SK-N-SH (cell line): ENCODE measurements around the gene CSRNP2. TPM values are rescaled to one million over a fixed set of nuclear protein-coding genes. Genes with fewer than 3 reads are reported as not detected.

Experiments
- CTCF ChIA-PET: fragments of 300-600, 350-600 bp; formaldehyde crosslinking; extraction: SDS; loops from one replicate; lab custom pipeline; 2021; lab: Yijun Ruan, JAX
- POLR2A ChIA-PET: fragments of 350-600 bp; sonication (Branson Sonifier 250); formaldehyde crosslinking; extraction: SDS; loops from one replicate; lab custom pipeline; 2020; ENCODE audit warnings: antibody characterized with exemption, inconsistent platforms; lab: Yijun Ruan, JAX
- DNase-seq: peaks from one replicate; pipeline ENCODE4 v3.0.0; 2012
- H2AFZ ChIP-seq: fragments of 200-600 bp; sonication (generic); 2 replicates; pipeline ENCODE4 v1.8.1; 2016; ENCODE audit warnings: antibody characterized with exemption, mild to moderate bottlenecking, low read depth
- H3F3A ChIP-seq: fragments of 200-600 bp; sonication (generic); replicated peaks from 2 replicates; pipeline ENCODE3; 2016; ENCODE audit warnings: antibody characterized with exemption, mild to moderate bottlenecking; ENCODE audit not compliant: insufficient read depth
- H3K27ac ChIP-seq, 2 experiments: fragments of 200-500 bp in 1 of 2; fragments of 200-600 bp in 1 of 2; sonication (Bioruptor generic) in 1 of 2; sonication (generic), shearing (Covaris generic) in 1 of 2; 2 replicates each; pipeline versions ENCODE4 v1.5.1 to v1.6.1; 2014 to 2016; ENCODE audit warnings: low read depth in 2 of 2, inconsistent platforms in 1 of 2, low read length in 1 of 2, mild to moderate bottlenecking in 1 of 2, mixed read lengths in 1 of 2
- H3K27me3 ChIP-seq: fragments of 200-600 bp; sonication (generic), shearing (Covaris generic); 2 replicates; pipeline ENCODE4 v1.6.1; 2016; ENCODE audit warnings: mixed run types; ENCODE audit not compliant: insufficient read depth
- H3K36me3 ChIP-seq, 2 experiments: fragments of 200-500 bp in 1 of 2; fragments of 200-600 bp in 1 of 2; sonication (Bioruptor generic) in 1 of 2; sonication (generic) in 1 of 2; replicated peaks in 1 of 2; 2 replicates each; pipeline versions ENCODE3 to v1.5.1; 2014 to 2016; ENCODE audit warnings: low read length in 1 of 2, mild to moderate bottlenecking in 1 of 2; ENCODE audit not compliant: insufficient read depth in 2 of 2, control insufficient read depth in 1 of 2
- H3K4me1 ChIP-seq, 2 experiments: fragments of 200-500 bp in 1 of 2; fragments of 200-600 bp in 1 of 2; sonication (Bioruptor generic) in 1 of 2; sonication (generic), shearing (Covaris generic) in 1 of 2; 2 replicates each; pipeline versions ENCODE4 v1.5.1 to v1.6.1; 2014 to 2016; ENCODE audit warnings: low read depth in 1 of 2, low read length in 1 of 2, mixed run types in 1 of 2; ENCODE audit not compliant: insufficient read depth in 2 of 2, control insufficient read depth in 1 of 2
- H3K4me2 ChIP-seq: fragments of 200-600 bp; sonication (generic), shearing (Covaris generic); 2 replicates; pipeline ENCODE4 v1.6.1; 2017; ENCODE audit warnings: mixed run types
- H3K4me3 ChIP-seq, 2 experiments: fragments of 200-500 bp in 1 of 2; fragments of 200-600 bp in 1 of 2; sonication (Bioruptor generic) in 1 of 2; sonication (generic), shearing (Covaris generic) in 1 of 2; 2 replicates each; pipeline versions ENCODE4 v1.5.1 to v1.8.1; 2014 to 2016; ENCODE audit warnings: low read depth in 2 of 2, inconsistent platforms in 1 of 2, low read length in 1 of 2, mild to moderate bottlenecking in 1 of 2, mixed read lengths in 1 of 2, moderate library complexity in 1 of 2
- H3K79me2 ChIP-seq: fragments of 200-600 bp; sonication (generic); 2 replicates; pipeline ENCODE4 v1.8.1; 2017; ENCODE audit warnings: mild to moderate bottlenecking; ENCODE audit not compliant: insufficient read depth
- H3K9ac ChIP-seq: fragments of 200-600 bp; sonication (generic); 2 replicates; pipeline ENCODE4 v1.6.1; 2017; ENCODE audit warnings: mixed run types
- H3K9me2 ChIP-seq: fragments of 200-600 bp; sonication (generic); 2 replicates; pipeline ENCODE4 v1.6.1; 2017; ENCODE audit warnings: mixed run types
- H3K9me3 ChIP-seq: fragments of 200-600 bp; sonication (generic); 2 replicates; pipeline ENCODE4 v1.6.1; 2017; ENCODE audit warnings: mixed run types, mild to moderate bottlenecking, moderate library complexity
- H4K20me1 ChIP-seq: fragments of 200-600 bp; sonication (generic); 2 replicates; pipeline ENCODE4 v1.6.1; 2017; ENCODE audit warnings: mild to moderate bottlenecking, mixed run types; ENCODE audit not compliant: insufficient read depth
- CHD2 ChIP-seq: fragments of 150-350 bp; IDR thresholded peaks from 2 replicates; pipeline ENCODE4 v1.6.1; 2018; ENCODE audit warnings: low read length; ENCODE audit not compliant: partially characterized antibody
- EP300 ChIP-seq, 2 experiments: IDR thresholded peaks; 2 replicates each; pipeline versions ENCODE4 v1.4.0 to v1.6.1; 2012; ENCODE audit warnings: borderline replicate concordance in 1 of 2, low read depth in 1 of 2, low read length in 1 of 2
- EZH2phosphoT487 ChIP-seq: fragments of 200-600 bp; sonication (generic); IDR thresholded peaks from 2 replicates; pipeline ENCODE4 v1.6.1; 2017; ENCODE audit warnings: low read depth, mixed run types, mild to moderate bottlenecking, antibody characterized with exemption, moderate library complexity, borderline replicate concordance
- FOSL2 ChIP-seq: IDR thresholded peaks from 2 replicates; pipeline ENCODE4 v1.4.0; 2012; ENCODE audit warnings: low read depth, mild to moderate bottlenecking, moderate library complexity, borderline replicate concordance
- FOXM1 ChIP-seq: IDR thresholded peaks from 2 replicates; pipeline ENCODE4 v1.4.0; 2012; ENCODE audit warnings: low read depth, mild to moderate bottlenecking
- MXI1 ChIP-seq: IDR thresholded peaks from 2 replicates; pipeline ENCODE4 v1.6.1; 2012; ENCODE audit warnings: mild to moderate bottlenecking, low read depth, low read length, improper control_type of control experiment
- NFIC ChIP-seq: IDR thresholded peaks from 2 replicates; pipeline ENCODE4 v1.4.0; 2012; ENCODE audit warnings: borderline replicate concordance
- NRF1 ChIP-seq: IDR thresholded peaks from 2 replicates; pipeline ENCODE4 v1.6.1; 2012; ENCODE audit warnings: low read depth, mild to moderate bottlenecking, low read length
- PBX3 ChIP-seq: IDR thresholded peaks from 2 replicates; pipeline ENCODE4; 2012
- RAD21 ChIP-seq: IDR thresholded peaks from 2 replicates; pipeline ENCODE4 v1.6.1; 2012; ENCODE audit warnings: mild to moderate bottlenecking, low read length
- RCOR1 ChIP-seq: fragments of 150-350 bp; IDR thresholded peaks from 2 replicates; pipeline ENCODE4 v1.6.1; 2017; ENCODE audit warnings: antibody characterized with exemption, low read length
- REST ChIP-seq: IDR thresholded peaks from 2 replicates; pipeline ENCODE4 v1.6.1; 2012; ENCODE audit warnings: mild to moderate bottlenecking, low read depth, low read length, moderate library complexity
- RFX5 ChIP-seq: IDR thresholded peaks from 2 replicates; pipeline ENCODE4 v1.6.1; 2012; ENCODE audit warnings: mild to moderate bottlenecking, improper control_type of control experiment, low read length
- RXRA ChIP-seq: IDR thresholded peaks from 2 replicates; pipeline ENCODE4 v1.4.0; 2012; ENCODE audit warnings: low read depth, mild to moderate bottlenecking, borderline replicate concordance
- SMC3 ChIP-seq: IDR thresholded peaks from 2 replicates; pipeline ENCODE4 v1.6.1; 2012; ENCODE audit warnings: low read depth, low read length, improper control_type of control experiment
- TEAD4 ChIP-seq: IDR thresholded peaks from 2 replicates; pipeline ENCODE4 v1.4.0; 2012; ENCODE audit warnings: mild to moderate bottlenecking, borderline replicate concordance; ENCODE audit not compliant: insufficient read depth
- USF2 ChIP-seq: fragments of 150-350 bp; IDR thresholded peaks from 2 replicates; pipeline ENCODE4 v1.6.1; 2017; ENCODE audit warnings: antibody characterized with exemption, low read length, low read depth, borderline replicate concordance
- YY1 ChIP-seq: IDR thresholded peaks from 2 replicates; pipeline ENCODE4 v1.4.0; 2012; ENCODE audit warnings: low read depth, mild to moderate bottlenecking
- WGBS: methylation state at CpG from one replicate; pipeline ENCODE4 v1.1.6; 2017; ENCODE audit warnings: low lambda C conversion rate; 5-methylcytosine and 5-hydroxymethylcytosine counted together
- polyA plus RNA-seq, 3 experiments: library from polyadenylated mRNA; depleted of rRNA; stranded (reverse); fragments of >200 nt; gene quantifications; 2 replicates each; pipeline ENCODE4 v1.2.3, GENCODE V29; 2012
- TF ChIP-seq, protein P1 (sequence below): IDR thresholded peaks from 2 replicates; pipeline ENCODE4 v1.4.0; 2012; ENCODE audit warnings: low read depth
- TF ChIP-seq, protein P2 (sequence below): fragments of 150-350 bp; IDR thresholded peaks from 2 replicates; pipeline ENCODE4 v1.6.1; 2016; ENCODE audit warnings: mild to moderate bottlenecking, low read depth, low read length

The CSRNP2 gene
- polyA plus RNA-seq, 1 of the 3 experiments (the other 2 are of a cell fraction), result 18.7 TPM

DNA sequence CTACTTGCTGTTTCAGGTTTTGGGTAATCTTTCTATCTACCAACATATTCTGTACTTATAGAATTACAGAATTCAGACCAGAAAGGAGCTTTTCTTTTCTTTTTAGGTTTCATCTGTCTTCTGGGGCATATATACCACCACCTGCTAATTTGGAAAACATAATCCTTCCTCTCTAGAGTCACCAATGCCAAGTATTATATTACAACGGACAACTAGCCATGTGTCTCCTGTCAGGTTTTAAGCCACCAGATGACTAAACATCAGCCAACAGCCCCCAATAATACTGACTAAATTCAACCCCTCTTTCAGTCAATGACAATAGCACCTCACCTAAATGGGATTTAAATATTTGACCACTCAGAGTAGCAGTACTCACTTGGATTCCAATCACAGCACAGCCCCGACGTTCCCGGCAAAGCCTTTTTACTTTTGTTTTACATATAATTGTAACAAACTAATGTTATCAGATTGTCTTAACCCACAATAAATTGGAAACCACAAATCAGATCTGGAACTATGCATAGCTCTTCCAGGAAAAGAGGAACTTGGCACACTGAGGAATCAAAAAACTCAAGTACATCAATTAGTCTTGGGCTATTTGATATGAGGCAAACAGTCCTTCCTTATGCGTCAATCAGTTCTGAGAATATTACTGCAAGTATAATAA, 70.7 kb downstream of the CSRNP2 start:
- Histone ChIP-seq H3K27ac (no peak overlapping the region), H3K9ac (no peak overlapping the region), H2AFZ (no peak overlapping the region), H3K79me2 (peaks cover 80% of the 10 kb centered on the region), H3K36me3 (peaks cover 2 to 3% of the 10 kb centered on the region in 2 experiments), H3K27me3 (no peaks in the 10 kb centered on the region), H3K9me3 (no peaks in the 10 kb centered on the region), H3K4me2 (no peak overlapping the region), H4K20me1 (peaks cover 5% of the 10 kb centered on the region; the same call in 1 of the 2 replicates), H3K9me2 (no peaks in the 10 kb centered on the region), H3K4me3 (no peak overlapping the region), H3K4me1 (no peaks in the 10 kb centered on the region), H3F3A (no peaks in the 10 kb centered on the region)
- ChIA-PET POLR2A (no interaction called here), CTCF (interaction anchor here (1.6 kb wide), 1 partner anchor 25 kb away, joined by 6 read pairs; no protein-coding TSS in a partner anchor)
- TF ChIP-seq, protein P1, sequence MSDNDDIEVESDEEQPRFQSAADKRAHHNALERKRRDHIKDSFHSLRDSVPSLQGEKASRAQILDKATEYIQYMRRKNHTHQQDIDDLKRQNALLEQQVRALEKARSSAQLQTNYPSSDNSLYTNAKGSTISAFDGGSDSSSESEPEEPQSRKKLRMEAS, result no peak
- TF ChIP-seq RFX5 (no peak), PBX3 (0 out of 2 replicates have a peak, but pooled peaks have one; percentile 7)
- no peak for DNase-seq
- 73% methylated on average over 5 of the region's 5 CpGs for WGBS

DNA sequence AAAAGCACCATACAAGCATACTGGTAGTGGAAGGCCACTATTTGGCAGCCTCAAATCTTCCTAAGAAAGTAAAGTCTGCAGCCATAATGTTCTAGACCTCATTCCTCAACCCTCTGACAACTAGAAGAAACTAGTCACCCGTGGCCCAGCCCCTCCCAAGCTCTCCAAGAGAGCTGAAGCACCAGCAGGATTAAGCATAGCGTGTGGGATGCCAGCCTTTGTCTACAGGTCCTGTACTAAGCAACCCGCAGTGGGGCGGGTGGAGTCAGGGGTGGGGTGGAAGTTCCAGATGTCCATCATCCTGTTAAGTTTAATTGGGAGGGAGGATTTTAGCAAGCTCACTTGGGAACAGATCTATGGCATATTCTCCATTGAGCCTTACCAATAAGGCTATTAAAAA, 71.4 kb downstream of the CSRNP2 start:
- no peak overlapping the region for H3K4me2 ChIP-seq
- H3K4me1 ChIP-seq, result no peaks in the 10 kb centered on the region
- ChIA-PET CTCF (interaction anchor here (1.6 kb wide), 1 partner anchor 24 kb away, joined by 6 read pairs; no protein-coding TSS in a partner anchor), POLR2A (no interaction called here)
- 95% methylated on average over 4 of the region's 4 CpGs for WGBS
- no peaks in the 10 kb centered on the region for H3K9me3 ChIP-seq
- no peak overlapping the region for H3K4me3 ChIP-seq
- DNase-seq, result no peak
- peaks cover 5% of the 10 kb centered on the region; the same call in 1 of the 2 replicates for H4K20me1 ChIP-seq
- no peaks in the 10 kb centered on the region for H3F3A ChIP-seq
- peaks cover 72% of the 10 kb centered on the region for H3K79me2 ChIP-seq
- H3K27me3 ChIP-seq, result no peaks in the 10 kb centered on the region
- no peak for TF ChIP-seq RCOR1
- no peak for TF ChIP-seq TEAD4
- TF ChIP-seq NFIC, result no peak
- TF ChIP-seq, protein P2, sequence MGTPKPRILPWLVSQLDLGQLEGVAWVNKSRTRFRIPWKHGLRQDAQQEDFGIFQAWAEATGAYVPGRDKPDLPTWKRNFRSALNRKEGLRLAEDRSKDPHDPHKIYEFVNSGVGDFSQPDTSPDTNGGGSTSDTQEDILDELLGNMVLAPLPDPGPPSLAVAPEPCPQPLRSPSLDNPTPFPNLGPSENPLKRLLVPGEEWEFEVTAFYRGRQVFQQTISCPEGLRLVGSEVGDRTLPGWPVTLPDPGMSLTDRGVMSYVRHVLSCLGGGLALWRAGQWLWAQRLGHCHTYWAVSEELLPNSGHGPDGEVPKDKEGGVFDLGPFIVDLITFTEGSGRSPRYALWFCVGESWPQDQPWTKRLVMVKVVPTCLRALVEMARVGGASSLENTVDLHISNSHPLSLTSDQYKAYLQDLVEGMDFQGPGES, result no peak
- no peak for TF ChIP-seq RXRA
- no peak for TF ChIP-seq SMC3
- TF ChIP-seq CHD2, result no peak
- TF ChIP-seq NRF1, result no peak
- no peak for TF ChIP-seq RAD21
- TF ChIP-seq EP300 (IDR thresholded peaks at IDR 0.05; ENCODE audit: borderline replicate concordance in 1 of 2, low read depth in 1 of 2, low read length in 1 of 2), result no peak
- TF ChIP-seq REST, result no peak
- TF ChIP-seq MXI1, result no peak
- no peak for TF ChIP-seq USF2
- no peak for TF ChIP-seq YY1
- no peak for TF ChIP-seq FOSL2
- no peak for TF ChIP-seq FOXM1
- no peak for TF ChIP-seq EZH2phosphoT487
- TF ChIP-seq, all 33 proteins: peak for 0
- no peaks in the 10 kb centered on the region for H3K9me2 ChIP-seq
- H3K27ac ChIP-seq, result no peak overlapping the region
- peaks cover 3% of the 10 kb centered on the region in 2 experiments for H3K36me3 ChIP-seq
- H2AFZ ChIP-seq, result no peak overlapping the region
- H3K9ac ChIP-seq, result no peak overlapping the region
